ENCODE results near the gene DNAJC5. TPM values are rescaled to one million over a fixed set of nuclear protein-coding genes. Genes with fewer than 3 reads are reported as not detected.
"Not testable (repeated sequence)": the region's sequence is repeated elsewhere in the genome, so short reads cannot be mapped to it uniquely, and the experiment has no call there.

The DNAJC5 gene
- total and polyA plus RNA-seq, 2 donors (not counting 3 experiments of a cell fraction or from before 2014, with no cell fraction given): 44.7 to 60.3 TPM

GRCh38 chr20:63874241-63874640 is 20.7 kb upstream of the DNAJC5 start:
- H3K9me1 ChIP-seq (replicated peaks; ENCODE audit: control insufficient read depth, extremely low read depth, insufficient read depth, low read length); dilution Hi-C loops (cut with MboI; ENCODE audit: extremely low pct_ligation_motif_present, low sequenced_read_pairs); H3K4me2 ChIP-seq (ENCODE audit: insufficient read depth, low read length); H4K20me1 ChIP-seq (replicated peaks; ENCODE audit: control insufficient read depth, extremely low read depth, insufficient read depth, low read length); BruUV-seq (replicated peaks); H3K9me3 ChIP-seq (replicated peaks; ENCODE audit: control insufficient read depth, insufficient read depth, low read length); intact Hi-C loops (cut with micrococcal nuclease); DNase-seq (ENCODE audit: low read depth, low spot score); H3K9ac ChIP-seq (replicated peaks; ENCODE audit: extremely low read depth, insufficient read depth, low read length); H3K27me3 ChIP-seq (ENCODE audit: control insufficient read depth in 2 of 2, insufficient read depth in 2 of 2, low read length in 2 of 2); FAIRE-seq; H3K4me3 ChIP-seq (replicated peaks in 1 of 3; ENCODE audit: insufficient read depth in 1 of 3, low read depth in 1 of 3, low read length in 3 of 3); H2AFZ ChIP-seq (ENCODE audit: low read depth, low read length): not testable (repeated sequence)
- POLR2A ChIA-PET: interaction anchor here (0.7 to 1.3 kb wide), 2 partner anchors 10 to 347 kb away, joined by 4 to 11 read pairs; partner anchors contain the start of gene TPD52L2
- CTCF ChIA-PET: interaction anchor here (0.7 to 1.9 kb wide), 6 partner anchors 10 to 336 kb away, joined by 3 to 14 read pairs (median 4); partner anchors contain the start of gene TPD52L2
- Histone ChIP-seq H3K36me3 (ENCODE audit: control insufficient read depth in 2 of 2, extremely low read depth in 1 of 2, insufficient read depth in 2 of 2, low read length in 2 of 2) (peaks cover 15 to 41% of the 10 kb centered on the region in 2 experiments), H3K27ac (ENCODE audit: insufficient read depth, low read depth, low read length) (peak overlapping the region; percentile 22), H3K79me2 (ENCODE audit: control insufficient read depth, insufficient read depth, low read length) (peaks cover 54% of the 10 kb centered on the region), H3K4me1 (ENCODE audit: control insufficient read depth, extremely low read depth, insufficient read depth, low read length) (peaks cover 14% of the 10 kb centered on the region)

GRCh38 chr20:63876489-63877036 is 18.4 kb upstream of the DNAJC5 start:
- POLR2A ChIA-PET: no interaction called here
- CTCF ChIA-PET: interaction anchor here (0.7 to 0.9 kb wide), 2 partner anchors 12 to 26 kb away, joined by 3 read pairs; partner anchors contain the start of gene TPD52L2
- no peaks in the 10 kb centered on the region for H3K27me3 ChIP-seq (ENCODE audit: control insufficient read depth in 2 of 2, insufficient read depth in 2 of 2, low read length in 2 of 2)
- BruUV-seq (replicated peaks): no TSS peak
- no peaks in the 10 kb centered on the region for H3K9me3 ChIP-seq (replicated peaks; ENCODE audit: control insufficient read depth, insufficient read depth, low read length)
- TF ChIP-seq CTCF (IDR thresholded peaks at IDR 0.05; ENCODE audit: extremely low read depth in 1 of 2, insufficient read depth in 1 of 2, low read depth in 1 of 2, low read length in 2 of 2) (no peak), MYC (IDR thresholded peaks at IDR 0.05; ENCODE audit: low read depth, low read length) (no peak), JUN (IDR thresholded peaks at IDR 0.05; ENCODE audit: borderline replicate concordance, insufficient read depth, insufficient read length, low read depth) (no peak), POLR2AphosphoS5 (IDR thresholded peaks at IDR 0.05; ENCODE audit: insufficient read depth, low read depth, low read length) (no peak), GATA2 (IDR thresholded peaks at IDR 0.05; ENCODE audit: insufficient read depth, insufficient read length, low read depth, low read length) (no peak), EZH2 (IDR thresholded peaks at IDR 0.05; ENCODE audit: borderline replicate concordance, low read depth, low read length, severe bottlenecking) (no peak), FOS (IDR thresholded peaks at IDR 0.05; ENCODE audit: borderline replicate concordance, insufficient read depth, low read length) (no peak), POLR2A (IDR thresholded peaks at IDR 0.05; ENCODE audit: low read depth, low read length) (no peak), MAX (IDR thresholded peaks at IDR 0.05; ENCODE audit: insufficient read depth, insufficient read length) (no peak)
- no peaks in the 10 kb centered on the region for H3K9me1 ChIP-seq (replicated peaks; ENCODE audit: control insufficient read depth, extremely low read depth, insufficient read depth, low read length)
- H2AFZ ChIP-seq (ENCODE audit: low read depth, low read length): no peak overlapping the region
- no peak overlapping the region for H3K27ac ChIP-seq (ENCODE audit: insufficient read depth, low read depth, low read length)
- no peaks in the 10 kb centered on the region for H4K20me1 ChIP-seq (replicated peaks; ENCODE audit: control insufficient read depth, extremely low read depth, insufficient read depth, low read length)
- H3K4me3 ChIP-seq (replicated peaks in 1 of 3; ENCODE audit: insufficient read depth in 1 of 3, low read depth in 1 of 3, low read length in 3 of 3): no peak overlapping the region
- no peak for FAIRE-seq
- peaks cover 14% of the 10 kb centered on the region for H3K4me1 ChIP-seq (ENCODE audit: control insufficient read depth, extremely low read depth, insufficient read depth, low read length)
- H3K4me2 ChIP-seq (ENCODE audit: insufficient read depth, low read length): no peak overlapping the region
- no peak overlapping the region for H3K9ac ChIP-seq (replicated peaks; ENCODE audit: extremely low read depth, insufficient read depth, low read length)
- peaks cover 13 to 37% of the 10 kb centered on the region in 2 experiments for H3K36me3 ChIP-seq (ENCODE audit: control insufficient read depth in 2 of 2, extremely low read depth in 1 of 2, insufficient read depth in 2 of 2, low read length in 2 of 2)
- intact Hi-C loops (cut with micrococcal nuclease): no loop called here
- dilution Hi-C loops (cut with MboI; ENCODE audit: extremely low pct_ligation_motif_present, low sequenced_read_pairs): no loop called here
- DNase-seq (ENCODE audit: low read depth, low spot score): no peak
- H3K79me2 ChIP-seq (ENCODE audit: control insufficient read depth, insufficient read depth, low read length): peaks cover 54% of the 10 kb centered on the region
